MCF 10A (cell line): Measurements from ENCODE around the gene GTSE1. TPM values are rescaled to one million over a fixed set of nuclear protein-coding genes. Genes with fewer than 3 reads are reported as not detected.
A peak's percentile ranks its signal among the peaks of the same experiment; 100 is the strongest.

Experiments
- BruUV-seq: library from RNA; stranded (reverse); fragments of 400-500 nt; replicated peaks from 2 replicates; lab custom pipeline; 2021; lab: Mats Ljungman, UMichigan
- CTCF ChIA-PET: fragments of 300-600 bp; sonication (Branson Sonifier 250); formaldehyde crosslinking; extraction: SDS; loops from one replicate; lab custom pipeline; 2021; ENCODE audit warnings: antibody characterized with exemption, inconsistent platforms; lab: Yijun Ruan, JAX
- POLR2A ChIA-PET: fragments of 300-600, 350-650 bp; sonication (Branson Sonifier 250); formaldehyde crosslinking; extraction: SDS; loops from one replicate; lab custom pipeline; 2020; ENCODE audit warnings: antibody characterized with exemption, inconsistent platforms; lab: Yijun Ruan, JAX
- DNase-seq: peaks from one replicate; pipeline ENCODE4 v3.0.0-alpha.2; 2018; ENCODE audit not compliant: unreplicated experiment
- H3K27ac Mint-ChIP-seq: one replicate; pipeline ENCODE4 v1.8.0; 2022; ENCODE audit warnings: mild to moderate bottlenecking, low read depth, mixed read lengths; ENCODE audit not compliant: unreplicated experiment
- H3K27me3 Mint-ChIP-seq: one replicate; pipeline ENCODE4 v1.8.0; 2022; ENCODE audit warnings: mixed read lengths; ENCODE audit not compliant: insufficient read depth, unreplicated experiment
- H3K36me3 Mint-ChIP-seq: one replicate; pipeline ENCODE4 v1.8.0; 2022; ENCODE audit warnings: mild to moderate bottlenecking, moderate library complexity, mixed read lengths; ENCODE audit not compliant: insufficient read depth, unreplicated experiment
- H3K4me1 Mint-ChIP-seq: one replicate; pipeline ENCODE4 v1.8.0; 2022; ENCODE audit warnings: mixed read lengths; ENCODE audit not compliant: insufficient read depth, unreplicated experiment
- H3K4me3 Mint-ChIP-seq: one replicate; pipeline ENCODE4 v1.8.0; 2022; ENCODE audit warnings: mild to moderate bottlenecking, moderate library complexity, mixed read lengths; ENCODE audit not compliant: unreplicated experiment
- H3K9me3 Mint-ChIP-seq: one replicate; pipeline ENCODE4 v1.8.0; 2022; ENCODE audit warnings: mixed read lengths; ENCODE audit not compliant: unreplicated experiment
- CTCF ChIP-seq: fragments of 200-600 bp; IDR thresholded peaks from one replicate; pipeline ENCODE4 v1.8.0; 2022; ENCODE audit warnings: antibody characterized with exemption, mild to moderate bottlenecking; ENCODE audit not compliant: unreplicated experiment
- intact Hi-C: fragments of 100-400 bp; cut with micrococcal nuclease; formaldehyde crosslinking; loops from 2 replicates; pipeline ENCODE4 v1.14.1; 2022
- total RNA-seq: library from RNA; stranded (reverse); gene quantifications from 2 replicates; pipeline ENCODE4 v1.2.3, GENCODE V29; 2022

GTSE1 gene
- total RNA-seq, 1 experiment from 2014 or later, result 19.9 TPM

GRCh38 chr22:46330426-46330825, 33.8 kb downstream of the GTSE1 start:
- peaks cover 17% of the 10 kb centered on the region for H3K36me3 Mint-ChIP-seq

GRCh38 chr22:46331496-46331895, 34.8 kb downstream of the GTSE1 start:
- ChIA-PET POLR2A (no interaction called here), CTCF (interaction anchor here (0.5 to 1.2 kb wide), 4 partner anchors 16 to 754 kb away, joined by 4 to 5 read pairs (median 4); no protein-coding TSS in a partner anchor)
- Mint-ChIP-seq H3K9me3 (no peaks in the 10 kb centered on the region), H3K36me3 (peaks cover 14% of the 10 kb centered on the region), H3K4me1 (peaks cover 2% of the 10 kb centered on the region), H3K27me3 (no peaks in the 10 kb centered on the region), H3K4me3 (no peak overlapping the region), H3K27ac (no peak overlapping the region)
- no peak for DNase-seq
- intact Hi-C loops, result no loop called here
- no peak for TF ChIP-seq CTCF
- BruUV-seq, result no TSS peak

More at GRCh38 chr22:46330426-46330825, 33.8 kb downstream of the GTSE1 start:
- POLR2A ChIA-PET, result interaction anchor here (1.1 kb wide), 1 partner anchor 15 kb away, joined by 3 read pairs; no protein-coding TSS in a partner anchor
- CTCF ChIA-PET, result interaction anchor here (0.9 to 1.2 kb wide), 4 partner anchors 12 to 324 kb away, joined by 4 to 7 read pairs (median 4); no protein-coding TSS in a partner anchor
- no peaks in the 10 kb centered on the region for H3K9me3 Mint-ChIP-seq
- no peaks in the 10 kb centered on the region for H3K27me3 Mint-ChIP-seq
- no peak for DNase-seq
- no peak overlapping the region for H3K27ac Mint-ChIP-seq
- H3K4me1 Mint-ChIP-seq, result no peaks in the 10 kb centered on the region
- TF ChIP-seq CTCF, result no peak
- no peak overlapping the region for H3K4me3 Mint-ChIP-seq
- intact Hi-C loops, result no loop called here
- BruUV-seq, result no TSS peak

- H3K27ac Mint-ChIP-seq, result peak within 1 kb of the TSS; percentile 89
- H3K9me3 Mint-ChIP-seq, result no peaks in the 10 kb centered on the region
- TSS peak; percentile 84 for BruUV-seq
- peak; percentile 79 for DNase-seq
- ChIA-PET CTCF (interaction anchor here (0.6 to 1.4 kb wide), 4 partner anchors 20 to 329 kb away, joined by 3 to 4 read pairs (median 4); no protein-coding TSS in a partner anchor), POLR2A (interaction anchor here (0.6 to 2.5 kb wide), 30 partner anchors 9 to 1171 kb away, joined by 3 to 9 read pairs (median 3); partner anchors contain the start of genes CELSR1, GTSE1 and TTC38)
- TF ChIP-seq CTCF, result no peak
- intact Hi-C loops, result no loop called here
- H3K27me3 Mint-ChIP-seq, result no peaks in the 10 kb centered on the region
- H3K4me3 Mint-ChIP-seq, result peak within 1 kb of the TSS; percentile 91
- peaks cover 14% of the 10 kb centered on the region for H3K4me1 Mint-ChIP-seq
- H3K36me3 Mint-ChIP-seq, result peaks cover 38% of the 10 kb centered on the region
These were observed 38.8 kb downstream of the GTSE1 start, which contains the start of gene TRMU for GRCh38 chr22:46335201-46336118. TSS of gene TRMU (plus strand) at chr22:46335714. CDS start at chr22:46335765, 51 bp downstream.
